ENCODE measurements around the gene NUPR1.

The NUPR1 gene

DNA sequence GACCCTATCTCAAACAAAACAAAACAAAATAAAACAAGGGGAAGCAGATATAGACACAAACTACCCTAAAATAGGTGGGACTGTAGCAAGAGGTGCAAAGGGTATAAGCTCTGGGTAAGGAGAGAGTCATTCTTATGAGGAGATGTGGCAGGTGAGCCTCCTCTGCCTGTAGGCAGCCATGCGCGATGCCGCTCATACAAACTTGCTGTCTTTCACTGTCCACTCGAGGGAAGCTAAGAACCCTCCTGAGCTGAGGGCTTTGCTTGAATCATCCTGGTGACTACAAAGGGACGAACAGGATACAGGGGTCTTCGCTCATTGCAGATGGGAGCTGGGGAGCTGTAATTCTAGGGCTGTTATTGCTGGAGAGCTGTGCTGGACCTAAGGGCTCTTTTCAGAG is 17.3 kb downstream of the NUPR1 start:
- no peak overlapping the region for H3K27ac ChIP-seq
- no peak for TF ChIP-seq ZFX (IDR thresholded peaks at IDR 0.05; ENCODE audit: borderline replicate concordance)
- TF ChIP-seq, protein P1, sequence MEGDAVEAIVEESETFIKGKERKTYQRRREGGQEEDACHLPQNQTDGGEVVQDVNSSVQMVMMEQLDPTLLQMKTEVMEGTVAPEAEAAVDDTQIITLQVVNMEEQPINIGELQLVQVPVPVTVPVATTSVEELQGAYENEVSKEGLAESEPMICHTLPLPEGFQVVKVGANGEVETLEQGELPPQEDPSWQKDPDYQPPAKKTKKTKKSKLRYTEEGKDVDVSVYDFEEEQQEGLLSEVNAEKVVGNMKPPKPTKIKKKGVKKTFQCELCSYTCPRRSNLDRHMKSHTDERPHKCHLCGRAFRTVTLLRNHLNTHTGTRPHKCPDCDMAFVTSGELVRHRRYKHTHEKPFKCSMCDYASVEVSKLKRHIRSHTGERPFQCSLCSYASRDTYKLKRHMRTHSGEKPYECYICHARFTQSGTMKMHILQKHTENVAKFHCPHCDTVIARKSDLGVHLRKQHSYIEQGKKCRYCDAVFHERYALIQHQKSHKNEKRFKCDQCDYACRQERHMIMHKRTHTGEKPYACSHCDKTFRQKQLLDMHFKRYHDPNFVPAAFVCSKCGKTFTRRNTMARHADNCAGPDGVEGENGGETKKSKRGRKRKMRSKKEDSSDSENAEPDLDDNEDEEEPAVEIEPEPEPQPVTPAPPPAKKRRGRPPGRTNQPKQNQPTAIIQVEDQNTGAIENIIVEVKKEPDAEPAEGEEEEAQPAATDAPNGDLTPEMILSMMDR (IDR thresholded peaks at IDR 0.05) = no peak

DNA sequence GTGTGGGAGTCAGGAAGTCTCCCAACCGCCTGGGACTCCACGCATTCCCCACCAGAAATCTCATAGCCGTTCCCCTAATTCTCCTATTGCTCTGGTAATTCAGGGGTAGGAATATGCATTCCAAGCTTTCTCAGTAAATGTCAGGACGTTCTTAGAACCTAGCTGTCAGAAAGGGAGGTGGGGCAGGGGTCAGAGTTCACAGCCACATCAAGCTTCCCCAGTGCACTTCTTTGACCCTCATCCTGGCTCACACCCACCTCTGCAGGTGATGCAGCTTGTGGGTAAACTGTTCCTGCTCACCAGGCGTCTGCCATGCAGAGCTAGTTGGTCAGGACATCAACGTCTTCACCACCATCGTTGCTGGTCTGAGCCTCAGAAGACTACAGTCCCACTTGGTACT is 18.1 kb downstream of the NUPR1 start:
- no peak overlapping the region for H3K27ac ChIP-seq
- TF ChIP-seq, protein P1 (IDR thresholded peaks at IDR 0.05) = no peak
- no peak for TF ChIP-seq ZFX (IDR thresholded peaks at IDR 0.05; ENCODE audit: borderline replicate concordance)

DNA sequence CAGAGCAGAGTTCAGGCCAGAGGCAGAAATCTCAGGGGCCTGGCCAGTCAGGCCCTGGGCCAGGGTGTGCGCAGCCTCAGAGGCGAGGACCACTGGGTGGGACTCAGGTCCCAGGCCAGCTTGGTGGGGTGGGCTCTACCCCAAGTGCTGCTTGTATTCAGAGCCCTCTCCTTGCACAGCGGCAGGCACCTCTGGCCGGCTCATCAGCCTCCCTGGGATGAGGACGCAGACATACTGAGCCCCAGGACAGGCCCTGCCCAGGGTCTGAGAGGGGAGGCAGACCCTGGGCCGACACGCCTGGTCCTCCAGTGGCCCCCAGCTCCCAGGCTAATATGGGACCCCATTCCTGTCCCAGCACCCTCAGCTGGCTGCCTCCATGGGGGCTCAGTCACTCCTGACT is 24.5 kb downstream of the NUPR1 start:
- no peak for TF ChIP-seq ZFX (IDR thresholded peaks at IDR 0.05; ENCODE audit: borderline replicate concordance)
- TF ChIP-seq, protein P1 (IDR thresholded peaks at IDR 0.05) = no peak
- H3K27ac ChIP-seq = no peak overlapping the region

DNA sequence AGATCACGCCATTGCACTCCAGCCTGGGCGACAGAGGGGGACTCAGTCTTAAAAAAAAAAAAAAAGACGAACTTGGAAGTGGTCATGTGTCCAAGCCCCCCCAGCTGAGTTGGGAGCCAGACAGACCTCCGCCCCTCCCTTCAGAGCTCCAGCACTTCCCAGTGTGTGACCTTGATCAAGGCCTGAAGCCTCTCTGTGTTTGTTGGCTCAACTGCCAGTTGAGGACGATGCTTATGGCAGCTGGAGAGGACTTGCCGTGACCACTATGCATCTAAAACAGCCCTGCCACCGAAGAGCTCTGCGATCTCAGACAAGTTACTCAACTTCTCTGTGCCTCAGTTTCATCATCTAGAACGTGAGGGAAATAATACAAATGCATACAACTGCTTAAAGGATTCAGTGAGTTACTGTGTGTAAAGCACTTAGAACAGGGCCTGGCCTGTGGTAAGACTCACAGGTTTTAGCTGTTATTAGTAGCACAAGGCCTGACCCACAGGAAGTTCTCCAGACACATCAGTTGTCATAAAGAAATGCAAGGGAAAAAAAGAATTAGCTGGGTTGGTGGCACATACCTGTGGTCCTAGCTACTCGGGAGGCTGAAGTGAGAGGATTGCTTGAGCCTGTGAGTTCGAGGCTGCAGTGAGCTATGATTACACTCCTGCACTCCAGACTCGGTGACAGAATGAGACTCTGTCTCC is 25.1 kb downstream of the NUPR1 start:
- H3K27ac ChIP-seq = no peak overlapping the region
- TF ChIP-seq ZFX (IDR thresholded peaks at IDR 0.05; ENCODE audit: borderline replicate concordance) = no peak
- TF ChIP-seq, protein P1 (IDR thresholded peaks at IDR 0.05) = no peak

DNA sequence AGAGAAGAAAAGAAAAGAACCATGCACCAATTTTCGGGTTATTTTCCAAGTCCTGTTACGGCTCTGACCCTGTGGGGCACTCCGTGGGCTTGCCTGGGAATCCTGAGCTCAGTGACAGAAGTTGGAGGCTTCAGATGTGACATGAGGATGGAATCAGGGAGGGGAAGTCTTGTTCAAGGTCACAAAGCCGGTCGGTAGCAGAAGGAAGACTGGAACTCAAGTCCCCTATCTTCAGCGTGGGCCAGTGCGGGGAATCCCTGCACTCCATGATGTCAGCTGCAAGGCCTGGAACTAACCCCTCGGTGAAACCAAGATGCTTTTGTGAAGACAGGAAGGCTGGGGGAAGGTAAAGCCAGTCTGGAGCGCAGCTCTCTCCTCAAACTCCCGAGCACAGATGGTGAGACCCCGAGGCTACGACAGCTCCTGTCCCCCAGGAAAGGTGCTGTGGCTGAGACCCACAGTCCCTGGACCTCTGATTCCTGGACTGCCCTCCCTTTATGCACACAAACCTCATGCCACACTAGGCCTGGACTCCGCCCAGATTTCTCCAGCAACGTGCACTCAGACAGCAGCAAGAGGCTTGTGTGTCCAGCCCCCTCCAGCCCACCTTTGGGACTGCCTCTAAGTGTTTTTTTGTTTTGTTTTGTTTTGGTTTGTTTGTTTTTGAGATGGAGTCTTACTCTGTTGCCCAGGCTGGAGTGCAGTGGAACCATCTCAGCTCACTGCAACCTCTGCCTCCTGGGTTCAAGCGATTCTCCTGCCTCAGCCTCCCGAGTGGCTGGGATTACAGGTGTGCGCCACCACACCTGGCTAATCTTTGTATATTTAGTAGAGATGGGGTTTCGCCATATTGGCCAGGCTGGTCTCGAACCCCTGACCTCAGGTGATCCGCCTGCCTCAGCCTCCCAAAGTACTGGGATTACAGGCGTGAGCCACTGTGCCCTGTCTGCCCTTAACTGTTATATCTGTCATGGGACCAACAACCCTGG is 26.7 kb downstream of the NUPR1 start:
- TF ChIP-seq, protein P1 (IDR thresholded peaks at IDR 0.05) = no peak
- no peak for TF ChIP-seq ZFX (IDR thresholded peaks at IDR 0.05; ENCODE audit: borderline replicate concordance)
- H3K27ac ChIP-seq = no peak overlapping the region

DNA sequence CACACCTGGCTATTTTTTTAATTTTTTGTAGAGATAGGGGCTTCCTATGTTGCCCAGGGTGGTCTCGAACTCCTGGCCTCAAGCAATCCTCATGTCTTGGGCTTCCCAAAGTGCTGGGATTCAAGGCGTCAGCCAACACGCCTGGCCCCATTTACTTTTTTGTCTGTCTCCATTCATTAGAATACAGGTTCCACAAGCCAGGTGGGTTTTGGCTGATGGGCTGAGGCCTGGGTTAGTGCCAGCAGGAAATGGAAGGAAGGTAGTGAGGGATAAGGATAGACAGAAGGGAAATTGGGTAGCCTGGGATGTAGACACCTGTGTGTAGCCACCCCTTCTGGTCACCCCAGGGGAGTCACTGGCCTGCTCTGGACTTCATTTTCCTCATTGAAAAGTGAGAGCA is 27.7 kb downstream of the NUPR1 start:
- TF ChIP-seq, protein P1 (IDR thresholded peaks at IDR 0.05) = no peak
- no peak for TF ChIP-seq ZFX (IDR thresholded peaks at IDR 0.05; ENCODE audit: borderline replicate concordance)
- H3K27ac ChIP-seq = no peak overlapping the region
